Nephron progenitor cell (in vitro differentiated cells): ENCODE results near the gene ASGR1.
A peak's percentile ranks its signal among the peaks of the same experiment; 100 is the strongest.

ENCODE experiments used
- DNase-seq: peaks from one replicate; pipeline ENCODE4 v3.0.0; 2021
- H3K27ac Mint-ChIP-seq: 2 replicates; pipeline ENCODE4 v1.8.0; 2021; ENCODE audit warnings: mild to moderate bottlenecking, moderate library complexity, mixed read lengths
- H3K27me3 Mint-ChIP-seq: 2 replicates; pipeline ENCODE4 v1.8.0; 2021; ENCODE audit warnings: mild to moderate bottlenecking, low read depth, mixed read lengths; ENCODE audit not compliant: poor library complexity
- H3K36me3 Mint-ChIP-seq: 2 replicates; pipeline ENCODE4 v1.8.0; 2021; ENCODE audit warnings: low read depth, mixed read lengths
- H3K4me1 Mint-ChIP-seq: 2 replicates; pipeline ENCODE4 v1.8.0; 2021; ENCODE audit warnings: mixed read lengths
- H3K4me3 Mint-ChIP-seq: 2 replicates; pipeline ENCODE4 v1.8.0; 2021; ENCODE audit warnings: mild to moderate bottlenecking, moderate library complexity, mixed read lengths
- H3K9me3 Mint-ChIP-seq: 2 replicates; pipeline ENCODE4 v1.8.0; 2021; ENCODE audit warnings: mild to moderate bottlenecking, moderate library complexity, mixed read lengths
- CTCF ChIP-seq: fragments of 200-600 bp; sonication (generic); IDR thresholded peaks from 2 replicates; pipeline ENCODE4 v1.5.0; 2021; ENCODE audit warnings: antibody characterized with exemption

The ASGR1 gene

GRCh38 chr17:7138800-7139381, 40.3 kb downstream of the ASGR1 start:
- H3K27me3 Mint-ChIP-seq: peaks cover 18% of the 10 kb centered on the region
- no peaks in the 10 kb centered on the region for H3K36me3 Mint-ChIP-seq
- no peak overlapping the region for H3K4me3 Mint-ChIP-seq
- no peak overlapping the region for H3K27ac Mint-ChIP-seq
- no peak for DNase-seq
- H3K4me1 Mint-ChIP-seq: peaks cover 49% of the 10 kb centered on the region
- H3K9me3 Mint-ChIP-seq: no peaks in the 10 kb centered on the region
- no peak for TF ChIP-seq CTCF

DNA sequence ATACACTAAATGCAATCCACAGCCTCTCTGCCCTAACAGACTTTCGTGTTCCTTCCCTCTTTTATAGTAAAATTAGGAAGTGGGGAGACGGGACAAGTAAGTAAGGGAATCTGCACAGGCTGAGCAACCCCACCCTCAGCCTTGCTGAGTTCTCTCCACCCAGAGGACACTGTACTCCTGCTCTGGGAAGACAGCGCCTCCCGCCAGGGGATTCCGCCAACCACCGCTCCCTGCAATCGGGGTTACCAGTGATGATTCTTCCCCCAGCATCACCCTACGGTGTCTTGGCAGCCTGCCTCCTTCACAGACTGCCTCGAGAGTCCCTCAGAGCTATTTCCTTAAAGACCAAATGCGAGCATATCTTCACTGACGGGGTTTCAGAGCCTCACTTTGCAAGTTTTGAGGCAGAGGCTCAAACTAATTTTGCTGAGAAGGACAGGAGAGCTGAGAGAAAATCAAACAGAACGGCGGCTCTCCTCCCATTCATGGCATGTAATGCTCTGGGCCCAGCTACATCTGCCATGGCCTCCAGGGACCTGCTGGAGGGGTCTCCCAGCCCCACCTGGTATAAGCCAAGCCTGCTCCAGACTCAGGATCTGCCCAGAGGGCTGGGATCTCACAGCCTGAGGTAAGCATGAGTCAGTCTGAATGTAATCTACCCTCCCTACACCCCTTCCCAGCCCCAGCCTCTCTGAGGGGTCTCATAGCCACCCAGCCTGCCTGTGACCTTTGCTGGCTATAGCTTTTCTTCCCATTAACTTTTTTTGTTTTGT, 41.8 kb downstream of the ASGR1 start:
- Mint-ChIP-seq H3K9me3 (no peaks in the 10 kb centered on the region), H3K4me1 (peaks cover 63% of the 10 kb centered on the region), H3K4me3 (no peak overlapping the region), H3K27me3 (peaks cover 18% of the 10 kb centered on the region), H3K27ac (no peak overlapping the region), H3K36me3 (no peaks in the 10 kb centered on the region)
- DNase-seq: no peak
- TF ChIP-seq CTCF: no peak

DNA sequence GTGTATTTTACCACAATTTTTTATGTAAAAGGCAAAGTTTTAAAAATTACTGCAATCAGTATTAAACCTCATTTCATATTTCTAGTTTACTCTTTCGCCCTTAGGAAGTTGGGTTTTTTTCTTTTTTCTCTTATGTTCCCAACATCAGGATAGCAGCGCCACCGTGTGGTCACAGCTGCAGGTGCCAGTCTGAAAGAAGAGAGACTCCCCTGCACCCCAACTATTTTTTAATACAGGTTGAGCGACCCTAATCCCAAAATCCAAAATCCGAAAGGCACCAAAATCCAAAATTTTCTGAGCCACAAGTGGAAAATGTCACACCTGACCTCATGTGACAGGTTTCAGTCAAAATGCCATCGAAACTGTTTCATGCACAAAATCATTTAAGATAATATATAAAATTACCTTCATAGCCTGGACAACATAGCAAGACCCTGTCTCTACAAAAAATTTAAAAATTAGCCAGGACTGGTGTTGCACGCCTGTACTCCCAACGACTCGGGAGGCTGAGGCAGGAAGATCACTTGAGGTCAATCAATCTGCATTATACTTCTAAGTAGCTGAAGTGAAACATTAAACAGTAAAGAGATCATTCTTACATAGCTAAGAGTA, 42.8 kb downstream of the ASGR1 start:
- peaks cover 11% of the 10 kb centered on the region for H3K27me3 Mint-ChIP-seq
- no peaks in the 10 kb centered on the region for H3K9me3 Mint-ChIP-seq
- H3K36me3 Mint-ChIP-seq: no peaks in the 10 kb centered on the region
- H3K4me3 Mint-ChIP-seq: no peak overlapping the region
- TF ChIP-seq CTCF: peak; percentile 95
- DNase-seq: peak; percentile 80
- H3K27ac Mint-ChIP-seq: no peak overlapping the region
- peaks cover 64% of the 10 kb centered on the region for H3K4me1 Mint-ChIP-seq

DNA sequence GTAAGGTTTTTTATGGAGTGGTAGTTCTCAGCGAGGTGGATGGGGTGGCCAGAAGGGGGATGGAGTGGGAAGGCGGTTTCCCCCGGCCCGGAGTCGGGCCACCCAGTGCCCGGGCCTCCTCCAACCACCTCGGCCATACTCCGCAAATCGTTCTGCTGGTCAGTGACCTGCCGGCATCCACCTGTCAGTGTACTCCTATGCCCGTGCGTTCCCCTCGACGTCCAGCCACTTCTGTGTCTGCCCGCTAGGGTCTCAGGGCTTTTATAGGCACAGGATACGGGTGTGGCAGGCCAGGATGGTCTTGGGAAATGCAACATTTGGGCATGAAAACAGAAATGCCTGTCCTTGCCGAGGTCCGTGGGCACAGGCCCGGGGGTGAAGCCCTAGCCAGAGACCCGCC, 45.3 kb downstream of the ASGR1 start:
- peaks cover 3% of the 10 kb centered on the region for H3K27me3 Mint-ChIP-seq
- no peak for DNase-seq
- no peak overlapping the region for H3K27ac Mint-ChIP-seq
- H3K9me3 Mint-ChIP-seq: no peaks in the 10 kb centered on the region
- peaks cover 73% of the 10 kb centered on the region for H3K4me1 Mint-ChIP-seq
- H3K4me3 Mint-ChIP-seq: no peak overlapping the region
- H3K36me3 Mint-ChIP-seq: no peaks in the 10 kb centered on the region
- TF ChIP-seq CTCF: no peak

DNA sequence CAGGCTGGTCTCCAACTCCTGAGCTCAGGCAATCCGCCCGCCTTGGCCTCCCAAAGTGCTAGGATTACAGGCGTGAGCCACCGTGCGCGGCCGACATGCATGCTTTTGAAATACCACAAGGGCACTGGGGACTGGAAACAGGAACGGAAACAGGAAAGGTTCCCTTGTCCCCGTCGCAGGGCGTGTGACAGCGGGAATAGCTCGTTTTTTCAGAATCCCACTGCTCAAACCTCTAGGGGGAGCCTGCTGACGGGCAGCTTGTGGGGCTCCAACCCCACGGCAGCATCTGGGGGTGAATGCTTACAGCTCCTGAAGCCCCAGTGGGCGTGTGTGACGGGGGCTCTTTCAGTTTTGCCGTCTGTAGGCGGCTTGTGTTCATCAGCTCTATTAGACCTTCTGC, 45.7 kb downstream of the ASGR1 start:
- peak; percentile 35 for DNase-seq
- TF ChIP-seq CTCF: peak; percentile 10
- peaks cover 3% of the 10 kb centered on the region for H3K27me3 Mint-ChIP-seq
- no peak overlapping the region for H3K4me3 Mint-ChIP-seq
- peaks cover 70% of the 10 kb centered on the region for H3K4me1 Mint-ChIP-seq
- H3K27ac Mint-ChIP-seq: no peak overlapping the region
- no peaks in the 10 kb centered on the region for H3K9me3 Mint-ChIP-seq
- H3K36me3 Mint-ChIP-seq: no peaks in the 10 kb centered on the region
